Nephron progenitor cell (in vitro differentiated cells): ENCODE results near the gene LDLRAD4.

Experiments
- DNase-seq: peaks from one replicate; pipeline ENCODE4 v3.0.0; 2021
- H3K27ac Mint-ChIP-seq: 2 replicates; pipeline ENCODE4 v1.8.0; 2021; ENCODE audit warnings: mild to moderate bottlenecking, moderate library complexity, mixed read lengths
- H3K27me3 Mint-ChIP-seq: 2 replicates; pipeline ENCODE4 v1.8.0; 2021; ENCODE audit warnings: mild to moderate bottlenecking, low read depth, mixed read lengths; ENCODE audit not compliant: poor library complexity
- H3K36me3 Mint-ChIP-seq: 2 replicates; pipeline ENCODE4 v1.8.0; 2021; ENCODE audit warnings: low read depth, mixed read lengths
- H3K4me1 Mint-ChIP-seq: 2 replicates; pipeline ENCODE4 v1.8.0; 2021; ENCODE audit warnings: mixed read lengths
- H3K4me3 Mint-ChIP-seq: 2 replicates; pipeline ENCODE4 v1.8.0; 2021; ENCODE audit warnings: mild to moderate bottlenecking, moderate library complexity, mixed read lengths
- H3K9me3 Mint-ChIP-seq: 2 replicates; pipeline ENCODE4 v1.8.0; 2021; ENCODE audit warnings: mild to moderate bottlenecking, moderate library complexity, mixed read lengths
- TF ChIP-seq, protein P1 (sequence below): fragments of 200-600 bp; sonication (generic); IDR thresholded peaks from 2 replicates; pipeline ENCODE4 v1.5.0; 2021; ENCODE audit warnings: antibody characterized with exemption

The LDLRAD4 gene

DNA sequence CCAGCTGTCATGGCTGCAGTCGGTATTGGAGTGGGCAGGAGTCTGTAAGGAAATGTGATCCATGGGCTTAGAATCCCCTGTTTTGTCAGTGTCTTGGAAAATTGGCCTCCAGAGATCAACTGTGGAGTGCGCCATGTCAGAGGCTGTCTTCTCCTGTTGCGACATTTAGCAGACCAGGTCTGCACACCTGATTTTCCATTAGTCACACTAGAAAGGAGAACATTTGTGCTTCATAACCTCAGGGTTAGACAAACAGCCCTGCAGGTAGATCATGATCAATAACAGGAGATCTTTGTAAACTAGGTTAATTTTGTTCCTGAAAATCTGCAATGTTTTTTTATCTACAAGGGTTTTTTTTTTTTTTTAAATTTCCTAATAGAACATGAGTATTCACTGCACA is 28.0 kb downstream of the LDLRAD4 start:
- H3K36me3 Mint-ChIP-seq, result no peaks in the 10 kb centered on the region
- no peak overlapping the region for H3K4me3 Mint-ChIP-seq
- H3K4me1 Mint-ChIP-seq, result peaks cover 12% of the 10 kb centered on the region
- H3K27ac Mint-ChIP-seq, result no peak overlapping the region
- no peak for DNase-seq
- TF ChIP-seq, protein P1, sequence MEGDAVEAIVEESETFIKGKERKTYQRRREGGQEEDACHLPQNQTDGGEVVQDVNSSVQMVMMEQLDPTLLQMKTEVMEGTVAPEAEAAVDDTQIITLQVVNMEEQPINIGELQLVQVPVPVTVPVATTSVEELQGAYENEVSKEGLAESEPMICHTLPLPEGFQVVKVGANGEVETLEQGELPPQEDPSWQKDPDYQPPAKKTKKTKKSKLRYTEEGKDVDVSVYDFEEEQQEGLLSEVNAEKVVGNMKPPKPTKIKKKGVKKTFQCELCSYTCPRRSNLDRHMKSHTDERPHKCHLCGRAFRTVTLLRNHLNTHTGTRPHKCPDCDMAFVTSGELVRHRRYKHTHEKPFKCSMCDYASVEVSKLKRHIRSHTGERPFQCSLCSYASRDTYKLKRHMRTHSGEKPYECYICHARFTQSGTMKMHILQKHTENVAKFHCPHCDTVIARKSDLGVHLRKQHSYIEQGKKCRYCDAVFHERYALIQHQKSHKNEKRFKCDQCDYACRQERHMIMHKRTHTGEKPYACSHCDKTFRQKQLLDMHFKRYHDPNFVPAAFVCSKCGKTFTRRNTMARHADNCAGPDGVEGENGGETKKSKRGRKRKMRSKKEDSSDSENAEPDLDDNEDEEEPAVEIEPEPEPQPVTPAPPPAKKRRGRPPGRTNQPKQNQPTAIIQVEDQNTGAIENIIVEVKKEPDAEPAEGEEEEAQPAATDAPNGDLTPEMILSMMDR, result no peak
- peaks cover 3% of the 10 kb centered on the region for H3K9me3 Mint-ChIP-seq
- H3K27me3 Mint-ChIP-seq, result peaks cover 8% of the 10 kb centered on the region

DNA sequence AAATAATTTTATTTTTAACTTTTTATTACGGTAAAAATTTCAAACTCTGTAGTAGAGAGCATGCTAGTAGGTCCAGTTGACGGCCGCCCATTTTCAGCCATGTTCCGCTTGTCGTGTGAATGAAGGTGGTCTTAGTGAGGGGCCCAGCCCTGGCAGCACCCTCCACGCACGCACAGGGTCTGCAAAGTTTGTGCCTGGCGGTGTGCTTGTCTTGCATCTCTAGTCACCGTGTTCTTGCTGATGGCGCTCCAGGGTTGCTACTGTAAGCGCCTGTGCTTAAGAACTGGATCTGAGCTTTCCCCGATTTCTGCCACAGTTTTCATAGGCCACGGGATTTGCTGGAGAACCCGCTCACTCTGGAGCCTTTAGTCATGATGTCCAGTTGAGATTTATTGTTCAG is 28.9 kb downstream of the LDLRAD4 start:
- TF ChIP-seq, protein P1, result no peak
- peaks cover 3% of the 10 kb centered on the region for H3K9me3 Mint-ChIP-seq
- H3K4me3 Mint-ChIP-seq, result no peak overlapping the region
- H3K27me3 Mint-ChIP-seq, result peaks cover 4% of the 10 kb centered on the region
- no peaks in the 10 kb centered on the region for H3K36me3 Mint-ChIP-seq
- H3K4me1 Mint-ChIP-seq, result peaks cover 9% of the 10 kb centered on the region
- DNase-seq, result no peak
- no peak overlapping the region for H3K27ac Mint-ChIP-seq

DNA sequence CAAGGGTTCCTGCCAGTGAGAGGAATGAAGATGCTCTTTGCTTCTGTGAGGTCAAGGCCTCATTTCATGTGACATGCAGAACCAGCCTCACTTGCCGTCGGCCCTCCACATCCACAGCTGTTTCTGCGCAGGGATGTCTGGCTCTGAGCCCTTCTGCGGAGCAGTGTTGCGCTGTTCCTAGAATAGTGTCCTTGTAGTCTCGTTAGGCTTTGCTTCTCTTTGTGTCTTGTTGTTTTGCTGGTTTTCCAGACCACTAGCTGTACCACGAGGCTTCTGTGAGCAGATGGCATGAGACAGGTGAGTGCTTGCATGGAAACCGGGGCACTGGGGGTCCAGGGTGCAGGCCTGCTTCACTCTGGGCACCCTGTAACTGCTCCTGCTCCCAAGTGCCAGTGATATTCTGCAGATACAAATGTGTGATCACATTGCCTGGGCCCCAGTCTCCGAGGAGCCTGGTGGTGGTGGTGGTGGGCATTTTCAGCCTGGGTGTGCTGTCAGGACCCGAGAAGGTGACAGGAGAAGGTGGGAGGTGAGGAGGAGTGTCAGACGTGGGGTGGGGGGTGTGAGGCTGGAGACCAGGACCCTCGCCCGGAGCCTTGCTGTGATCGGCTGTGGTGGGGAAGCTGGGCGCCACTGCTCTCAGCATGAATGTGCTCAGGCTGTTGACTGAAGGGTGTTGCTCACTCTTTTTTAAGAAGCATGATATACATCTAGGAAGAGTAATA is 34.3 kb downstream of the LDLRAD4 start:
- no peak for DNase-seq
- H3K4me3 Mint-ChIP-seq, result no peak overlapping the region
- H3K27ac Mint-ChIP-seq, result no peak overlapping the region
- H3K36me3 Mint-ChIP-seq, result no peaks in the 10 kb centered on the region
- peaks cover 3% of the 10 kb centered on the region for H3K9me3 Mint-ChIP-seq
- TF ChIP-seq, protein P1, result no peak
- H3K27me3 Mint-ChIP-seq, result peaks cover 12% of the 10 kb centered on the region
- H3K4me1 Mint-ChIP-seq, result peaks cover 28% of the 10 kb centered on the region

DNA sequence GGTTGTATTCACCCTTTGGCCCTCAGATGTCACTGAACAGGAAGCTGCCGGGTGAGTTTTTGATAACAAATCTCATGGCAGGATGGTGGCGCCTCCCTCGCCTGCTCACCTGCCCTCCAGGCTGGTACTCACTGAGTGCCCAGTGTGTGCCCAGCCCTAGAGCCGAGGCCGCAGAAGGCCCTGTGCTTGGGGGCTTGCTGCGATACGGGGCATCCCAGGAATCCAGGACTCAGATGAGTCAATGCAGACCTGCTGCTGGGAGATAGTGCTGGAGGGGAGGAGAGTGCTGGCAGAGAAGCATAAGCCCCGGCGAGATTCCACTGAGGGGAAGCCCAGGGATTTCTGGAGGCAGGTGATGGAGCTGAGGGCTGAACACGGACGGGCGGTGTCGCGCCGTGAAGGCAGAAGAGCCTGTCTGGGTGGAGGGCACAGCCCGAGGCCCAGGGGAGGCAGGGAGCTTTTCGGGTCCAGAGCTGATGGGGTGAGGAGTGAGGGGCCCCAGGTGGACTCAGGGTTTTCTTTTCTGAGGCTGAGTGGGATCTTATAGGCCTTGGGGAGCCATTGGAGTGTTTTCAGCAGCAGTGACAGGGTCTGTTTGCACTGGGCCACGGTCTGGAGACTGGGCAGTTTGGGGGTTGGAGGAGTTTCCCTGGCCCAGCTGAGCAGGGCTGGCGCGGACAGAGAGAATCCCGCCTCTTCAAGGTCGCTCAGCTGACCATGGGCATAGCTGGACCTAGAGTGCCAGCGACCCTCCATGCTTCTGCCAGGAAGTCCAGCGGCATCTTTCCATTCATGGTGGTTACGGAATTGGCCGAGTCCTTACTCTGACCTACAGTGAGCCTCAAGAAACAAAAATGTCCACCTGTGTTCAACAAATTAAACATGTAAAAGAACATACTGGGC is 35.5 kb downstream of the LDLRAD4 start:
- no peaks in the 10 kb centered on the region for H3K36me3 Mint-ChIP-seq
- peaks cover 3% of the 10 kb centered on the region for H3K9me3 Mint-ChIP-seq
- no peak overlapping the region for H3K27ac Mint-ChIP-seq

DNA sequence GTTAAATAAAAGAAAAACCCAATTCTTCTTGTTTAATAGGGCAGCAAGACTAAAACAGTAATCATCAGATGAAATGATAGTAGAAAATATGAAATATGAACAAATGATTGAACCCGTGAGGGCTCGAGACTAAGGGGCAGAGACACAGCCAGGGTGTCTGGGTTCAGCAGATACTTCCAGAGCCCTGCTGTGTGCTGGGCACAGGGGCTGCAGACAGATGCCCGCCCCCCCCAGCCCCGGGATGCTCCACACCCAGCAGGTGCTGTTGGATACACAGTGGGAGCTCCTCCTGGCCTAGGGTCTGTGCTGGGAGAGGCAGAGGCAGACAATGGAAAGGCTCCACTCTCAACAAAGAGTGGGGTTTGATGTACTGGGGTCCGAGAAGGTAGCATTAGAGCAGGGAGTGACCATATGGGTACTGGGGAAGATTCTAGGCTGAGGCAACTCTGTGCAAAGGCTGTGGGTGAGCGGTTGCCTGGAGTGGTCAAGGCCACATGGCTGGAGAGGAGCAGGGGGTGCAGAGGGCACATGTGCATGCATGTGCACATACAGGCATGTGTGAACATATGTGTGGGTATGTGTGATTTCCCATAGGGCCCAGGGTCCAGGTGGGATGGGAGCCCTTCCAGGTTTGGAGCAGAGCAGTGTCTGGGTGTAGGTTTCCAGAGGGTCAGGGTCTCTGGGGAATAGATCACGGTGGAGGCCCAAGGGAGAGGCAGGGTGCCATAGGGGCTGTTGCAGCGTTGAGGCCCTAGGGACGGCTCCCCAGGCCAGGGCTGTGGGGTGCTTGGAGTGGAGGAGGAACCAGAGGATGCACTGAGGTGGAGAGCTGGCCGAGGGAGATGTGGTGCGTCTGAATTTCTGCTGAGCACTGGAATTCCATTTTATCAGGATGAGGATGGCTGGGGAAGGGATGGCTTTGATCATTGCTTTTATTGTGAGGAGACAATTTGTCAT is 36.7 kb downstream of the LDLRAD4 start:
- H3K27me3 Mint-ChIP-seq, result peaks cover 24% of the 10 kb centered on the region
- H3K36me3 Mint-ChIP-seq, result no peaks in the 10 kb centered on the region
- no peak overlapping the region for H3K27ac Mint-ChIP-seq
- no peak overlapping the region for H3K4me3 Mint-ChIP-seq
- no peak for DNase-seq
- H3K9me3 Mint-ChIP-seq, result no peaks in the 10 kb centered on the region
- H3K4me1 Mint-ChIP-seq, result peaks cover 36% of the 10 kb centered on the region
- TF ChIP-seq, protein P1, result no peak

More for the DNA sequence above, 35.5 kb downstream of the LDLRAD4 start:
- Mint-ChIP-seq H3K4me1 (peaks cover 28% of the 10 kb centered on the region), H3K4me3 (no peak overlapping the region), H3K27me3 (peaks cover 18% of the 10 kb centered on the region)
- TF ChIP-seq, protein P1, result no peak
- DNase-seq, result no peak
